ENCODE results near the gene DALRD3. TPM values are rescaled to one million over a fixed set of nuclear protein-coding genes. Genes with fewer than 3 reads are reported as not detected.
"Not testable (repeated sequence)": the region's sequence is repeated elsewhere in the genome, so short reads cannot be mapped to it uniquely, and the experiment has no call there.

Gene DALRD3
- total RNA-seq, 1 experiment from 2014 or later: 50.0 TPM

- DNase-seq (ENCODE audit: low spot score): peak; percentile 85
These were observed 3.7 kb upstream of the DALRD3 start, which contains the start of gene NDUFAF3 for GRCh38 chr3:49021813-49022687. Gene NDUFAF3 (plus strand): TSS chr3:49022121. CDS start chr3:49022145, 24 bp downstream.

GRCh38 chr3:49021213-49021812 lies 2.9 kb upstream of the DALRD3 start:
- peak; percentile 95 for DNase-seq (ENCODE audit: low spot score)

- no peak for DNase-seq (ENCODE audit: low spot score)
These were observed 2.2 kb upstream of the DALRD3 start for GRCh38 chr3:49020330-49021212.

- no peak for DNase-seq (ENCODE audit: low spot score)
These were observed 1.6 kb upstream of the DALRD3 start for GRCh38 chr3:49019941-49020329.

- DNase-seq (ENCODE audit: low spot score): no peak
These were observed 277 bp upstream of the DALRD3 start for GRCh38 chr3:49018707-49019006.

GRCh38 chr3:49017229-49017970 lies 980 bp downstream of the DALRD3 start:
- DNase-seq (ENCODE audit: low spot score): no peak

- no peak for DNase-seq (ENCODE audit: low spot score)
These were observed 1.8 kb downstream of the DALRD3 start for GRCh38 chr3:49016414-49017228.

- DNase-seq (ENCODE audit: low spot score): no peak
These were observed 2.6 kb downstream of the DALRD3 start for GRCh38 chr3:49015765-49016164.

- no peak for DNase-seq (ENCODE audit: low spot score)
These were observed 3.3 kb downstream of the DALRD3 start for GRCh38 chr3:49015072-49015471.

GRCh38 chr3:49013738-49014660 lies 4.4 kb downstream of the DALRD3 start:
- no peak for DNase-seq (ENCODE audit: low spot score)

GRCh38 chr3:49013113-49013737 lies 5.2 kb downstream of the DALRD3 start:
- DNase-seq (ENCODE audit: low spot score): no peak

- DNase-seq (ENCODE audit: low spot score): no peak
These were observed 5.9 kb downstream of the DALRD3 start for GRCh38 chr3:49012441-49013017.

- no peak for DNase-seq (ENCODE audit: low spot score)
These were observed 9.0 kb downstream of the DALRD3 start for GRCh38 chr3:49009396-49009795.

GRCh38 chr3:49008627-49009026 lies 9.8 kb downstream of the DALRD3 start:
- DNase-seq (ENCODE audit: low spot score): not testable (repeated sequence)

GRCh38 chr3:49007771-49008528 lies 10.4 kb downstream of the DALRD3 start:
- peak; percentile 79 for DNase-seq (ENCODE audit: low spot score)

GRCh38 chr3:49007068-49007770 lies 11.2 kb downstream of the DALRD3 start, which contains the start of gene WDR6:
Gene WDR6 (plus strand): TSS chr3:49007391. CDS start chr3:49007432, 41 bp downstream.
- peak; percentile 97 for DNase-seq (ENCODE audit: low spot score)

GRCh38 chr3:49006408-49007067 lies 11.8 kb downstream of the DALRD3 start:
- no peak for DNase-seq (ENCODE audit: low spot score)
